GM21367 (cell line): ENCODE measurements around the gene FAM117B.
"Not testable (repeated sequence)": the region's sequence is repeated elsewhere in the genome, so short reads cannot be mapped to it uniquely, and the experiment has no call there.

Experiments used
- ATAC-seq: cut with Tn5 transposase; IDR thresholded peaks from one replicate; pipeline ENCODE4 v1.9.1; 2021; ENCODE audit not compliant: unreplicated experiment

The FAM117B gene

GRCh38 chr2:202807431-202808138 is 172.8 kb downstream of the FAM117B start:
- ATAC-seq: not testable (repeated sequence)

- ATAC-seq: no peak
Measured at GRCh38 chr2:202808754-202809153, 174.0 kb downstream of the FAM117B start.

GRCh38 chr2:202813387-202813786 is 178.6 kb downstream of the FAM117B start:
- no peak for ATAC-seq

GRCh38 chr2:202814226-202814625 is 179.5 kb downstream of the FAM117B start:
- ATAC-seq: no peak

GRCh38 chr2:202815548-202816360 is 181.0 kb downstream of the FAM117B start:
- ATAC-seq: no peak

- no peak for ATAC-seq
Measured at GRCh38 chr2:202817771-202818170, 183.0 kb downstream of the FAM117B start.

GRCh38 chr2:202818321-202818720 is 183.6 kb downstream of the FAM117B start:
- no peak for ATAC-seq
